Spleen (tissue), 11 donors: ENCODE results near the gene DHDH. TPM values are rescaled to one million over a fixed set of nuclear protein-coding genes. Genes with fewer than 3 reads are reported as not detected.
A peak's percentile ranks its signal among the peaks of the same experiment; 100 is the strongest.
"Not testable (repeated sequence)": the region's sequence is repeated elsewhere in the genome, so short reads cannot be mapped to it uniquely, and the experiment has no call there.

ENCODE experiments used
- DNase-seq: peaks from one replicate; pipeline ENCODE4 v3.0.0-alpha.2; 2020
- H3K27ac ChIP-seq, 8 donors: fragments of 200-600 bp; sonication (generic) in 7 of 8; 1 replicate in 4 of 8; 2 replicates in 4 of 8; pipeline versions ENCODE4 v1.5.0 to v1.8.0; 2016 to 2021; ENCODE audit warnings: inconsistent platforms in 4 of 8, mild to moderate bottlenecking in 4 of 8, moderate library complexity in 1 of 8
- H3K27me3 ChIP-seq, 7 donors: fragments of 200-600 bp; sonication (generic) in 6 of 7; replicated peaks in 1 of 7; 1 replicate in 4 of 7; 2 replicates in 3 of 7; pipeline versions ENCODE4 v1.5.0 to v1.8.0; 2016 to 2021; ENCODE audit warnings: inconsistent platforms in 3 of 7, mild to moderate bottlenecking in 1 of 7
- H3K36me3 ChIP-seq, 6 donors: fragments of 200-600 bp; sonication (generic) in 5 of 6; 1 replicate in 4 of 6; 2 replicates in 2 of 6; pipeline versions ENCODE4 v1.5.0 to v1.8.0; 2016 to 2021; ENCODE audit warnings: inconsistent platforms in 2 of 6
- H3K4me1 ChIP-seq, 6 donors: fragments of 200-600 bp; sonication (generic) in 5 of 6; 1 replicate in 3 of 6; 2 replicates in 3 of 6; pipeline versions ENCODE4 v1.5.0 to v1.8.0; 2016 to 2021; ENCODE audit warnings: inconsistent platforms in 3 of 6
- H3K4me3 ChIP-seq, 8 donors: fragments of 200-600 bp; sonication (generic) in 7 of 8; 1 replicate in 4 of 8; 2 replicates in 4 of 8; pipeline versions ENCODE4 v1.5.0 to v1.8.0; 2016 to 2021; ENCODE audit warnings: inconsistent platforms in 4 of 8, mild to moderate bottlenecking in 4 of 8, moderate library complexity in 2 of 8
- H3K9me3 ChIP-seq, 8 donors: fragments of 200-600 bp; sonication (generic) in 7 of 8; 1 replicate in 4 of 8; 2 replicates in 4 of 8; pipeline versions ENCODE4 v1.5.0 to v1.8.0; 2016 to 2021; ENCODE audit warnings: inconsistent platforms in 4 of 8
- POLR2A ChIP-seq, 3 donors: fragments of 450-650 bp; IDR thresholded peaks; one replicate each; pipeline ENCODE4 v1.5.1; 2017; ENCODE audit warnings: antibody characterized with exemption in 3 of 3, mild to moderate bottlenecking in 1 of 3
- POLR2AphosphoS5 ChIP-seq, 3 donors: sonication (generic); formaldehyde crosslinking; IDR thresholded peaks; one replicate each; pipeline ENCODE4 v1.5.1; 2017; ENCODE audit warnings: antibody characterized with exemption in 3 of 3
- WGBS, 5 donors: extraction: QIAGEN DNeasy Blood & Tissue Kit in 3 of 5; methylation state at CpG; one replicate each; pipeline versions ENCODE4 v1.1.5 to v1.1.7; 2013 to 2018; 5-methylcytosine and 5-hydroxymethylcytosine counted together
- intact Hi-C: fragments of 100-400 bp; cut with DNase I; formaldehyde crosslinking; loops from one replicate; pipeline ENCODE4 v1.15.0; 2023; ENCODE audit warnings: low total_unique reads
- polyA plus RNA-seq, 3 donors: library from polyadenylated mRNA; stranded (reverse); fragments of 200-250 nt; gene quantifications; one replicate each; pipeline ENCODE4 v1.2.1, GENCODE V29; 2013
- total RNA-seq, 7 donors: library from RNA; depleted of rRNA in 3 of 7; stranded (reverse); fragments of >200 nt in 3 of 7; fragmentation: NEBNext Ultra II Directional in 4 of 7; extraction: Animal tissue kit (Norgen Biotek cat#: 25700) in 4 of 7; gene quantifications; one replicate each; pipeline versions ENCODE4 v1.1.0 to v1.2.1, GENCODE V29; 2016 to 2021
- TF ChIP-seq, protein P1 (sequence below), 11 experiments: fragments of 200-600 bp in 7 of 11; fragments of 450-650 bp in 4 of 11; sonication (generic) in 4 of 11; IDR thresholded peaks in 8 of 11; conservative IDR thresholded peaks in 3 of 11; 1 replicate in 7 of 11; 2 replicates in 4 of 11; pipeline versions ENCODE4 v1.4.0 to v1.8.0; 2016 to 2021; ENCODE audit warnings: antibody characterized with exemption in 11 of 11, inconsistent platforms in 4 of 11, mild to moderate bottlenecking in 1 of 11
- donor health status: healthy with polysubstance abuse.
- donor health status: DM: no; HTN: no; CAD: no; lungs with moderate emphysema.
- donor health status: DM: no; HTN: no; CAD: no.
- donor health status: Bipolar disorder and iron deficiency.
- donor health status: healthy.
- donor health status: DM: no; HTN: no; CAD: no.
- donor health status: DM: yes; HTN: yes; CAD: no.

DHDH gene
- total and polyA plus RNA-seq, 10 donors: 0.51 to 4.5 (median 2.1) TPM; not detected in 1

GRCh38 chr19:48890551-48890950, 42.9 kb upstream of the DHDH start:
- Histone ChIP-seq H3K27ac (no peak overlapping the region), H3K27me3 (peaks cover 0 to 23% (median 0%) of the 10 kb centered on the region in 7 donors), H3K4me3 (no peak overlapping the region), H3K9me3 (no peaks in the 10 kb centered on the region), H3K36me3 (no peaks in the 10 kb centered on the region), H3K4me1 (peaks cover 0 to 11% (median 7%) of the 10 kb centered on the region in 6 donors)
- DNase-seq: no peak
- no peak for TF ChIP-seq POLR2A (IDR thresholded peaks at IDR 0.05)
- no peak for TF ChIP-seq POLR2AphosphoS5 (IDR thresholded peaks at IDR 0.05)
- TF ChIP-seq, protein P1, sequence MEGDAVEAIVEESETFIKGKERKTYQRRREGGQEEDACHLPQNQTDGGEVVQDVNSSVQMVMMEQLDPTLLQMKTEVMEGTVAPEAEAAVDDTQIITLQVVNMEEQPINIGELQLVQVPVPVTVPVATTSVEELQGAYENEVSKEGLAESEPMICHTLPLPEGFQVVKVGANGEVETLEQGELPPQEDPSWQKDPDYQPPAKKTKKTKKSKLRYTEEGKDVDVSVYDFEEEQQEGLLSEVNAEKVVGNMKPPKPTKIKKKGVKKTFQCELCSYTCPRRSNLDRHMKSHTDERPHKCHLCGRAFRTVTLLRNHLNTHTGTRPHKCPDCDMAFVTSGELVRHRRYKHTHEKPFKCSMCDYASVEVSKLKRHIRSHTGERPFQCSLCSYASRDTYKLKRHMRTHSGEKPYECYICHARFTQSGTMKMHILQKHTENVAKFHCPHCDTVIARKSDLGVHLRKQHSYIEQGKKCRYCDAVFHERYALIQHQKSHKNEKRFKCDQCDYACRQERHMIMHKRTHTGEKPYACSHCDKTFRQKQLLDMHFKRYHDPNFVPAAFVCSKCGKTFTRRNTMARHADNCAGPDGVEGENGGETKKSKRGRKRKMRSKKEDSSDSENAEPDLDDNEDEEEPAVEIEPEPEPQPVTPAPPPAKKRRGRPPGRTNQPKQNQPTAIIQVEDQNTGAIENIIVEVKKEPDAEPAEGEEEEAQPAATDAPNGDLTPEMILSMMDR (IDR thresholded peaks at IDR 0.05 in 8 of 11, conservative IDR thresholded peaks at IDR 0.05 in 3 of 11): no peak
- WGBS, 5 donors: 77 to 91% (median 87%) methylated on average over 4 of the region's 4 CpGs
- intact Hi-C loops: no loop called here

- intact Hi-C loops: no loop called here
- no peak for DNase-seq
- TF ChIP-seq POLR2AphosphoS5 (IDR thresholded peaks at IDR 0.05) (peak; percentile 35 to 57 (median 47)), POLR2A (IDR thresholded peaks at IDR 0.05) (no peak)
- TF ChIP-seq, protein P1 (IDR thresholded peaks at IDR 0.05 in 8 of 11, conservative IDR thresholded peaks at IDR 0.05 in 3 of 11): no peak
- WGBS, 5 donors: 42 to 61% (median 50%) methylated on average over 21 of the region's 21 CpGs
- Histone ChIP-seq H3K4me3 (peak overlapping the region in 3 of 8 donors; percentile 19 to 61 (median 41)), H3K27ac (peak overlapping the region in 7 of 8 donors; percentile 58 to 83 (median 75)), H3K9me3 (no peaks in the 10 kb centered on the region), H3K36me3 (no peaks in the 10 kb centered on the region), H3K4me1 (peaks cover 0 to 28% (median 23%) of the 10 kb centered on the region in 6 donors), H3K27me3 (peaks cover 0 to 34% (median 0%) of the 10 kb centered on the region in 7 donors)
Observed at GRCh38 chr19:48895226-48895625, 38.3 kb upstream of the DHDH start.

GRCh38 chr19:48896191-48896720, 37.2 kb upstream of the DHDH start:
- no peaks in the 10 kb centered on the region for H3K36me3 ChIP-seq
- peak in 2 of 3 donors; percentile 55 to 62 for TF ChIP-seq POLR2AphosphoS5 (IDR thresholded peaks at IDR 0.05)
- no peak for TF ChIP-seq POLR2A (IDR thresholded peaks at IDR 0.05)
- DNase-seq: peak; percentile 88
- no peaks in the 10 kb centered on the region for H3K9me3 ChIP-seq
- peak overlapping the region; percentile 0 to 83 (median 72) for H3K27ac ChIP-seq
- WGBS, 5 donors: 18 to 32% (median 18%) methylated on average over 18 to 25 of the region's 25 CpGs
- H3K4me1 ChIP-seq: peaks cover 0 to 37% (median 31%) of the 10 kb centered on the region in 6 donors
- peak overlapping the region; percentile 9 to 61 (median 25) for H3K4me3 ChIP-seq
- intact Hi-C loops: no loop called here
- peaks cover 0 to 34% (median 0%) of the 10 kb centered on the region in 7 donors for H3K27me3 ChIP-seq

DNA sequence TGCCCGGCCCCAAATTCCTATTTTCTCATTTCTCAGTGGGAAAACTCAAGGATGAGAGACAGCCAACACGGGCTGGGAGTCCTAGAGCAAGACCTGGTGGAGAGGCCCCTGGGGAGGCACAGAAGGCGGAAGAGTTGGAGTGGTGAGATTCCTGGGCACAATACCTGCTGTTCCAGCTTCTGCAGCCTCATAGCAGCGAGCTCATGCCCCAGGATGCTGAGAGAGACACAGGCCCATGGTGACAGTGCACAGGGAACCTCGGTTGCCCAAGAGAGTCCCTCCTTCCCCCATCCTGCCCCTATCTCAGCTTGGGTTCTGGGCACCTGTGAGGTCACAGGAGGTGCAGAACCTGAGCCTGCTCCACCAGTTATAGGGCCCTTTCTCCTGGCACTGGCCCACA, 36.3 kb upstream of the DHDH start:
- Histone ChIP-seq H3K9me3 (no peaks in the 10 kb centered on the region), H3K4me1 (peaks cover 8 to 46% (median 40%) of the 10 kb centered on the region in 6 donors), H3K4me3 (no peak overlapping the region), H3K27ac (peak overlapping the region in 2 of 8 donors; percentile 14 to 80), H3K27me3 (peaks cover 0 to 34% (median 0%) of the 10 kb centered on the region in 7 donors), H3K36me3 (peaks cover 0 to 8% (median 0%) of the 10 kb centered on the region in 6 donors)
- intact Hi-C loops: no loop called here
- TF ChIP-seq, protein P1 (IDR thresholded peaks at IDR 0.05 in 8 of 11, conservative IDR thresholded peaks at IDR 0.05 in 3 of 11): no peak
- TF ChIP-seq POLR2AphosphoS5 (IDR thresholded peaks at IDR 0.05): no peak
- TF ChIP-seq POLR2A (IDR thresholded peaks at IDR 0.05): no peak
- WGBS, 5 donors: 74 to 84% (median 77%) methylated on average over 3 to 5 of the region's 5 CpGs
- DNase-seq: no peak

- peaks cover 10 to 56% (median 49%) of the 10 kb centered on the region in 6 donors for H3K4me1 ChIP-seq
- peaks cover 0 to 23% (median 3%) of the 10 kb centered on the region in 6 donors for H3K36me3 ChIP-seq
- WGBS, 5 donors: 80 to 89% (median 85%) methylated on average over 9 to 11 of the region's 11 CpGs
- peaks cover 0 to 24% (median 0%) of the 10 kb centered on the region in 7 donors for H3K27me3 ChIP-seq
- H3K27ac ChIP-seq: peak overlapping the region; percentile 63 to 94 (median 90)
- intact Hi-C loops, DNase-seq, H3K9me3 ChIP-seq: not testable (repeated sequence)
- H3K4me3 ChIP-seq: peak overlapping the region in 7 of 8 donors; percentile 71 to 92 (median 83)
Observed at GRCh38 chr19:48899386-48899749, 34.1 kb upstream of the DHDH start.
